Inflammatory macrophage (primary cell): ENCODE measurements around the gene AEBP2.
"Not testable (repeated sequence)": the region's sequence is repeated elsewhere in the genome, so short reads cannot be mapped to it uniquely, and the experiment has no call there.

Experiments
- DNase-seq, 2 donors: peaks; one replicate each; pipeline ENCODE4 v3.0.0-alpha.2; 2020 to 2022

AEBP2 gene

DNA sequence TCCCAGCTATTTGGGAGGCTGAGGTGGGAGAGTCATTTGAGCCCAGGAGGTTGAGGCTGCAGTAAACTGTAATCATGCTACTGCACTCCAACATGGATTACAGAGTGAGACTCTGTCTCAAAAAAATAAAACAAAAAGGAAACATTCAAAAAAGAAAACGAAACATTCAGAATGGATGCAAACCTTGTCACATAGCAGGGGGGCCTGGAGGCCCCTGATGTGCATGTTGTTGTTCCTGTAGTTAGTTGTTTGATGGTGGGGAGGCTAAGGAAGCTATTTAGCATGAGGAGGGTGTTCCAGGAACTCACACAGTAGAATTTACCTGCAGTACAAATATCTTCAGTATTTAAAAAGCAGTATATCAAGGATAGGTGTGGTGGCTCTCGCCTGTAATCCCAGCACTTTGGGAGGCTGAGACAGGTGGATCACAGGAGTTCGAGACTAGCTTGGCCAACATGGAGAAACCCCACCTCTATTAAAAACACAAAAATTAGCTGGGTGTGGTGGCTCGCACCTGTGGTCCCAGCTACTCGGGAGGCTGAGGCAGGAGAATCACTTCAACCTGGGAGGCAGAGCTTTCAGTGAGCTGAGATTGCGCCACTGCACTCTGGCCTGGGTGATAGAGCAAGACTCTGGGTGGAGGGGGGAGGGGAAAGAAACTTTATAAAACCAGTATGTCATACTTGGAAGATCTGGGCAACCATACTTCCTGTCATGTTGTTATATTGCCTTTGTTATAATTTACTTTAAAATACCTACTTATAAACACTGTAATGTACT lies 17.6 kb upstream of the AEBP2 start:
- no peak for DNase-seq

DNA sequence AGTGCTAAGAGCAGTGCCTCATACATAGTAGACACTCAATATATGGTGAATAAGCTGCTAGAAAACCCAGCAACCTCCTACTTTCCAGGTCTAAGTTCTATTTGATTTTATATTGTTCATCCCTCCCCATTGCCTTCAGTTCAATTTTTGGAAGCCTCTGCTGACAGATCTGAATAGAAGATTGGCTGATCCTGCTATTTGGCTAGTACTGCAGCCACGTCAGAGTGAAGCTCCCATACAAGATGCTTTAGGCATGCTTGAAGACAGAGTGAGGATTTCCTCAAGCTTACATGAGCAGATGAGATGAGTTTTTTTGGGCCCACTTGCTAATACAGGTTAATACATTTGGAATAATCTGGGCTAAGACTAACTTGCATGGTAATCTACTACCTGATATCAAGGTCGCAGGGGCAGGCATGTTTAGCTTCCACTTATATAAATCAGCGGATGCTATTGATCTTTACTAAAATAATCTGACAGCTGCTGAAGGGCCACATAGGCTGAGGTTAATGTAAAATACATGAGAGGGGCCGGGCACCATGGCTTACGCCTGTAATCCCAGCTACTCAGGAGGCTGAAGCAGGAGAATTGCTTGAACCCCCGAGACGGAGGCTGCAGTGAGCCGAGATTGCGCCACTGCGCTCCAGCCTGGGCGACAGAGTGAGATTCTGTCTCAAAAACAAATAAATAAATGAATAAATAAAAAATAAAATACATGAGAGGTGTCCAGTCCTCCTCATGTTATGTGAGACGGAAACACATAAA lies 15.9 kb upstream of the AEBP2 start:
- DNase-seq, result no peak

DNA sequence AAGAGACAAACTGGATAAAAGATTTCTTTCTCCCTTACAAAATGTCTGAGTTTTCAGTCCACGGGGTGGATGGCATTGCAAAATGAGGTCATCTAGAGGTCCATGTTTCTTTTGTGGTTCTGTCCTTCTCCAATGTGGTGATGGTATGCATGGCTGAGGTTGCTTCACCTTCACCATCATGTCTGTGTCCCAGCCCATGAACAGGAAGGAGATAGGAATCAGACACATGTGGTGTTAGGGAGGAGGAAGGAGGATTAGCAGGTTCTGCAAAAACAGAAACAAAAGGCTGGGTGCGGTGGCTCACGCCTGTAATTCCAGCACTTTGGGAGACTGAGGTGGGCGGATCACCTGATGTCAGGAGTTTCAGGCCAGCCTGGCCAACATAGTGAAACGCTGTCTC lies 11.0 kb upstream of the AEBP2 start:
- peak; percentile 42 to 60 for DNase-seq

DNA sequence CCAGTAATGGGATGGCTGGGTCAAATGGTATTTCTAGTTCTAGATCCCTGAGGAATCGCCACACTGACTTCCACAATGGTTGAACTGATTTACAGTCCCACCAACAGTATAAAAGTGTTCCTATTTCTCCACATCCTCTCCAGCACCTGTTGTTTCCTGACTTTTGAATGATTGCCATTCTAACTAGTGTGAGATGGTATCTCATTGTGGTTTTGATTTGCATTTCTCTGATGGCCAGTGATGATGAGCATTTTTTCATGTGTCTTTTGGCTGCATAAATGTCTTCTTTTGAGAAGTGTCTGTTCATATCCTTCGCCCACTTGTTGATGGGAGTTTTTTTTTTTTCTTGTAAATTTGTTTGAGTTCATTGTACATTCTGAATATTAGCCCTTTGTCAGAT lies 9.8 kb upstream of the AEBP2 start:
- not testable (repeated sequence) for DNase-seq

DNA sequence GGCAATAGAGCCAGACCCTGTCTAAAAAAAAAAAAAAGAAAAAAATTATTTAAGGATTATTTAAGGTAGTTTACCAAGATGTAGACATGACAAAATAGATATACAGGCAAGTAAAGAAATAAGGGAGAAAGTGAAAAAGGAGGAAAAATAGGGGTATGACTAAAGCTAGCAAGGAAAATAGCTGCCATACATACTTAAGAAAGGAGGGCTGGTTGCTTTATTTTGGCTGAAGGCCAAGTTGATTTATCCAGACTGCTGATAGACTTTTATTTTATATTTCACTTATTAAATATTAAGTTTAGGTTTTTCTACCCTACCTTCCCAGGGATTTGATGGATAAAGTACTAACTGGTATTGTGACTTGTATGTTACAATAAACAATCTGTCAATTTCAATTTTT lies 8.3 kb upstream of the AEBP2 start:
- DNase-seq, result no peak

DNA sequence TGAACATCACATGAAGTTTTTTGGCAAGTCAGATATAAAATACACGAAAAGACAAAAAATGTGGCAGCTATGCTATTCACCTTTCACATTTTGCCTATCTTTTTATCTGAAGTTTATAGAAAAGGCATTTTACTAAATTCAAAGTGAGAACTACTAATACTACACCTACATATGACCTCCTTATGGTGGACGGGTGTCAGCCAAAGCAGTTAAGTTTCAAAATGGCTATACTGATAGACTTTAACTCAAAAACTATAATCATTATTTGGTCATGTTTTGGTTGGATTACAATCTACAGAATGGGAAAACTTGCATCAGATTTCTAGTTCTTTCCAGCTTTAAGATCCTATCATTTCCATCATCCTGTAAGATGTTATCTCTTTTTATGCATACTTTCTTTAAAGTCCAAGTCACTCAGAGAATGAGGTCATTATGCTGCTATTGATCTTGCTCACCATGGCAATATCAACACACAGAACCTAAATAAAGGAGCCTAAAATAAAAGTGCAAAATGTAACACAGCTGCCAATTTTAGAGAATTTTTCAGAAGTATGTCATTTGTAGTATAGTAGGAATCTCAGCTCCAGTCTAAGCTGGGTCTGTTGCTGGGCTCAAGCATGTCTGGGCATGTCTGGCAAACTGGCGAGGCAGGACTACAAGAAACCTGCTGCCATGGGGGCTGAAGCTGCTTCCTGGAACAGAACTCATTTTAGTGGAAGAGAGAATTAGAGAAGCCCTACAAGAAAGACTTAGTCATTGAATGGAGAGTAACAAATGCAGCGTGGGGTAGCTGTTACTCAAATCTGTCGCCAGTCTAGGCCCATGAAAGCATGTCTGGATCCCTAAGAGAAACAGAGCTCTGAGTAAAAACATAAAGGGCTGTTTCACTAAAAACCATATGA lies 7.6 kb upstream of the AEBP2 start:
- DNase-seq, result no peak

DNA sequence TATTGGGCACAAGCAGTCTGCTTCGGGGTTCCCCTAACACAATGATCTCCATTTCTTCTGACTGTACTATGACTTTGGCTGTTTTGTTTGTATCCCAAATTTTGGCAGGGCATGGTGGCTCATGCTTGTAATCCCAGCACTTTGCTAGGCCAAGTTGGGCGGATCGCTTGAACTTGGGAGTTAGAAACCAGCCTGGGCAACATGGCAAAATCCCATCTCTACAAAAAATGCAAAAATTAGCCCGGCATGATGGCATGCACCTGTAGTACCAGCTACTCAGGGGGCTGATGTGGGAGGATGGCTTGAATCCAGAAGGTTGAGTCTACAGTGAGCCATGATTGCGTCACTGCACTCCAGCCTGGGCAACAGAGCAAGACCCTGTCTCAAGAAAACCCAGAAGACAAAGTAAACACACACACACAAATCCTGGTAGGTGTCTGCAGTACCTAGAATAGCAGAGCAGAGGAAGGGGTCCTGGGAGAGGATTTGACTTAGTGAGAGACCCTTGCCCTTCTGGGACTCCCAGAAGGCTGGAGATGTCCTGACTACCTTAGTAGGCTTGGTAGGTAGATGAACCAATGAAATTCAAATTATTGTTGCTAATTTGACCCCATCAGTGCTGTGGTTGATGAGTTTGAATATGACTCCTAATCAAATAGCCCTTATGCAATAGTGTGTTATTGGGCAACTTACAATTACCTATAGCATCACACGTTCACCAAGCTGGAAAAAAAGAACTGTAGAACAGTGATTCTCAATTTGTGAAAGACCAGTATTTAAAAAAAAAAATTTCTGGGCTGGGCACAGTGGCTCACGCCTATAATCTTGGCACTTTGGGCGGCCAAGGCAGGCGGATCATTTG lies 6.8 kb upstream of the AEBP2 start:
- no peak for DNase-seq

DNA sequence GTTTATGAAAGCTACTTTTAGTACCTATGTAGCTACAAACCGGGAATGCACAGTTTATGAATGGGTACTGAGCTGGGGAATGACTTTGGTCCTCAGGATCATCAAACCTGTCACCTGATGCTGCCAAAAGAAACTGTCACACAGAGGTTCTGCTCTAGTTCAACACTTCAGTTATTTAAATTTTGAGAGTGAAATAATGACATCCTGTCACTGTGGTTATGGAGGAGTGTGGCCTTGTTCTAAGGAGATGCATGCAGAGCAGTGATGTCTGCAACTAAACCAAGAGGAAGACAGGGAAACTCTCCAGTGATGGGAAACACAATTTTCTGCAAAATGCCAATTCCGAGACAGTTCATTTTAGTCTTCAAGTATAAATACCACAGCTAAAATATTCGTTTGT lies 4.8 kb upstream of the AEBP2 start:
- no peak for DNase-seq

DNA sequence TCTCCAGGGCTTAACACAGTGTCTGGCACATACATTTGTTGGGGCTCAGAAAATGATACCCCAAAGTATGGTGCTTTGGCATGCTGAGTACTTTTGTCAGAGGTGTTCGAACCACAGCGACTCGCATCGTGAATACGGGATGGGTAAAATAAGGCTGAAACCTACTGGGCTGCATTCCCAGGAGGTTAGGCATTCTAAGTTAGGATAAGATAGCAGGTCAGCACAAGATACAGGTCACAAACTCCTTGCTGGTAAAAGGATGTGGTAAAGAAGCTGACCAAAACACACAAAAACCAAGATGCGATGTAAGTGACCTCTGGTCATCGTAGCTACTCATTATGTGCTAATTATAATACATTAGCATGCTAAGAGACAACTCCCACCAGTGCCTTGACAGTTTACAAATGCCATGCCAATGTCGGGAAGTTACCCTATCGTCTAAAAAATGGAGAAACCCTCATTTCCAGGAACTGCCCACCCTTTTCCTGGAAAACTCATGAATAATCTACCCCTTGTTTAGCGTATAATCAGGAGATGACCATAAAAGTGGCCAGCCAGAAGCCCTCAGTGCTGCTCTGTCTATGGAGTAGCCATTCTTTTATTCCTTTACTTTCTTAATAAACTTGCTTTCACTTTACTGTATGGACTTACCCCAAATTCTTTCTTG lies 3.3 kb upstream of the AEBP2 start:
- DNase-seq, result no peak

DNA sequence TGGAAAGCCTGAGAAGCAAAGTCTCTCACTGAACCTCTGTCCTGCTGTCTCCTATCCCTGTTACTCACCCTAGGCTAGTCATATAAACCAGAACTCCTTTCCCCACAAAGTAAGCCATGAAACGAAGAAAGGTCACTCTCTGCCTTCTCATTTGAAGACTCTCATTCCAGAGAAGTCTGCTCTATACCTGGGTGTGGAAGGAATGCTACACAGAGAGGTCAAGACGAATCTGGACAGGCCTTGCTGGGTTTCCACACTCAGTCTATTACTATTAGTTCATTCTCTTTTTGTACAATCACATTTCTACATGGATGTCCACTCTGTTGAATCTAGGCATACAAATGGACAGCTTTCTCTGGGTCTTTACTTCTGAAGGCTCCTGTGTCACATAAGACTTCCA lies 2.4 kb upstream of the AEBP2 start:
- no peak for DNase-seq

DNA sequence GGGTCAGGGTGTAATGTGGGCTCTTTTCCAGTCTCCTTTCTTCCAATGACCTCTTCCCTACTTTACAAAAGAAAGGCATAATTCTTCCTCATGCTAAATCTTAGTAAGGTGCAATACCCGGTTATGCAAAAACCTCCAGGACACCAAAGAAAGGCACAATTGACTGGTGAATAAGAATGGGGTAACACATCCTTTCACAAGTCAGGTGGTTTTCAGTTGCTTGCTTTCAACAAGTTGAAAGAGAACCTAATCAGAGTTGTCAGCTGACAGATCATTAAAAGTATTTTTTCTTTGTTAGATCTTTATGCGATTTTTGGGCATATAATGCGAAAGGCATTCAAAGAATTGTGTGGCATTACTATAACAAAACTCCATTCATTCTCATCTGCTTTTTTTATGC lies 1.3 kb upstream of the AEBP2 start:
- DNase-seq, result no peak

DNA sequence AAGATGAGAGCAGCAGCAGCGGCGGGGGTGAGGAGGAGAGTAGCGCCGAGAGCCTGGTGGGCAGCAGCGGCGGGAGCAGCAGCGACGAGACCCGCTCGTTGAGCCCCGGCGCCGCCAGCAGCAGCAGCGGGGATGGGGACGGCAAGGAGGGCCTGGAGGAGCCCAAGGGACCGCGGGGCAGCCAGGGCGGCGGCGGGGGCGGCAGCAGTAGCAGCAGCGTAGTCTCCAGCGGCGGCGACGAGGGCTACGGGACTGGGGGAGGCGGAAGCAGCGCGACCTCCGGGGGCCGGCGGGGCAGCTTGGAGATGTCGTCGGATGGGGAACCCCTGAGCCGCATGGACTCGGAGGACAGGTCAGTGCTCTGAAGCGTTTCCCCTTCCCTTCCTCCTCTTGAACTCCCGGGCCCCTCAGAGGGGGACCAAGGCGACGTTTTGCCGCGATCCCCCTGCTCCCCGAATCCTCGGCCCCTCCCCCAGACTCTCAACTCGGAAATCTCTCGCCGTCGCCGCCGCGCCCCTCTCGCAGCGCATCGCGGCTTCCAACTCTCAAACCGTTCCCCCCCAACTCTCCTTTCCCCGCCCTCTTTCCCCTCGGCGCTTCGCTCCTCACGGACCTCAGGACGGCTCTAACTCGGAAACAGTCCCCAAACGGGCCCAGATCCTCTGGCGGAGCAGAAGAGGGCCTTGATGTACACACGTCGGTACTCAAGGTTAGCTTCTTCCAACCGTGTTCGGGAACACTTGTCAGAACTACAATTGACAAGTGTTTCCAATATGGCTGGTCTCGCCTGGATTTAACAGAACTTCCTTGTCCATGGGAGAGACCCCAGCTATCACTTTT lies 947 bp downstream of the AEBP2 start:
- DNase-seq, result peak; percentile 22 to 54

DNA sequence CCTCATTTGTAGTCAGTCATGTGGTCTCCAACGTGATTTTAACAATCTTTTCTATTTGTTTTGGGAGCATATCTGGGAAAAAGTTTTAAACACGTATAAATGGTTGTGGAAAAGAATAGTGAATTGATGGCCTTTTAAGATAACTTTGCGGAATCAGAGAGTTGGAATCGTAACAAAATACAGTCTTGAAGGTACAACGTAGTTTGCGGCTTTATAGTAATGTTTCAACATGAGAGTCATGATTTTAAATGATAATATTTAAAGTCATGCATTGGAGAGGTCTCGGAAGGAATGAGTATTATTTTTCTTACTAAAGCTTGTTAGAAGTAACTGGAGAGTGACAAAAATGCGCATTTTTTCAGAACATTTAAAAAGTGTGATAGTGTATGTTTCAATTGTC lies 1.6 kb downstream of the AEBP2 start:
- DNase-seq, result no peak

DNA sequence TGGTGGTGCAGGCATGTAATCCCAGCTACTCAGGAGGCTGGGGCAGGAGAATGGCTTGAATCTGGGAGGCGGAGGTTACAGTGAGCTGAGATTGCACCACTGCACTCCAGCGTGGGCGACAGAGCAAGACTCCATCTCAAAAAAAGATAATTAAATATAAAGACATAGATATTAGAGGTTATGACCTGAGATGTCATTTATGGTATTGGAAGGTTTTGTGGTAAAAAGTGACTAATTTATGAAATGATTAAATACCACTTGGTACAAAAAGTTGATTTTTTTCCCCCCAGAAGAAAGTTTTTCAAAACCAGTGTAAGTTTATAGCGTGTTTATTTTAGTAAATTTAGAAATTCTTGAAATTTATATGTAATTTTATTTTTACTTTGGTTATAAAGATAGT lies 4.3 kb downstream of the AEBP2 start:
- DNase-seq, result no peak

DNA sequence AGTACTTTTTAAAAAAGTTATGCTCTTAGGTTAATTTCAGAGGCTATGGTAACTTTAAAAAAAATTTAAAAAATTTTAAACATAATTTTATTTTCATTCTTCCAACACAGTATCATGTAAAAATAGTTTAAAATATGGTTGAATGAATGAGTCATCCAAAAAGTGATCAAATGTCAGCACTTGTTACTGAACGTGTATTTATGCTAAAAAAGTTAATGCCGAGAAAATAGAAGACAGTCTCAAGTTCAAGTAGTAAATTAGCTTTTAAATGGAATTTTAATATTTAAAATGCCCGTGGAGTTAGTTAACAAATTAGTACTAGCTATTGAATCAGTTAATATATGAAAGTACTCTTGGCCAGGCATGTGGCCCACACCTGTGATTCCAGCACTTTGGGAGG lies 4.8 kb downstream of the AEBP2 start:
- no peak for DNase-seq

DNA sequence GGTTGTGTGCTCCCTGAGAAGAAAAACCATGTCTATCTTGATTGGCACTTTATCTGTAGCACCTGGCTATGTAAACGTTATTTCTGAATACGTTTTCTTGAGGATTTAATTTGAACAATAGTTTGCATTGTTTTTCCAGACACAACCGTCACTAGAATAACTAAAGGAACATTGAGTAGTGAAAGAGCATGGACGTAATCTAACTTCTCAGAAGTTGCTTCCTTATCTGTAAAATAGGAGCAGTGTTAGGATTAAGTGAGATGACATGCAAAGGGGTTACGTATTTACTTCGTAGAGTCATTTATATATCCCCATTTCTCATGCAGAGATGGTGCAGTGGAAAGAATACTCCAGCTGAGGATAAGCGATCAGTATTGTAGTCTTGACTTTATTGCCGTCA lies 8.1 kb downstream of the AEBP2 start:
- DNase-seq, result no peak

DNA sequence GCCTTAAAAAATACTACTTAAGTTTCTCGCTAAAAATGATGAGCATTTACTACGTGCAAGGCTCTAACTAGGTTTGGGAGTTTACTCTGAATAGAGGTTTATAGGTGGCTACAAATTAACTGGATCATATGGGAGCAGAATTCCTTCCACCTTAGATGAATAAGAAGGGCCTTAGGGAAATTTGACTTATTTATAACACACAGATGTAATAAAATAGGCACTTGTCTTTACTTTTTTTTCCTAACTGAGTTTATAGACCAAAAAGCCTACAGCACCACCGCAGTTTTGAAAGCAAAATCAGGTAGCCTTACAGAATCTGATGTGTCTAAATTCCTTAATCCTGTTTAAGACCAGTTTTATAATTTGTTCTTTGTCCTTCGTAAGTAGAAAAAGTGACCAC lies 10.5 kb downstream of the AEBP2 start:
- no peak for DNase-seq

DNA sequence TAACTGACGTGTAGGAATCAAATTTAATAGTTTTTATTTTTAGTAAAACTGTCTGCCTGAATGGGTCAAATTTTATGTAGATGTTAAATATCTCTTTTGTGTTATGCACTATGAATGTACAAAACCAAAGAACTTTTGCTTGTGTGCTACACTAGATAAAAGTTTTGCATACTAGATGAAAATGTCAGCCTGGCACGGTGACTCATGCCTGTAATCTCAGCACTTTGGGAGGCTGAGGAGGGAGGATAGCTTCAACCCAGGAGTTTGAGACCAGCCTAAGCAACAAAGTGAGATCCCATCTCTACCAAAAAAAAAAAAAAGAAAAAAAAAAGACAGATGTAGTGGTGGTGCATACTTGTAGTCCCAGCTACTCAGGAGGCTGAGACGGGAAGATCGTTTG lies 11.1 kb downstream of the AEBP2 start:
- DNase-seq, result no peak

DNA sequence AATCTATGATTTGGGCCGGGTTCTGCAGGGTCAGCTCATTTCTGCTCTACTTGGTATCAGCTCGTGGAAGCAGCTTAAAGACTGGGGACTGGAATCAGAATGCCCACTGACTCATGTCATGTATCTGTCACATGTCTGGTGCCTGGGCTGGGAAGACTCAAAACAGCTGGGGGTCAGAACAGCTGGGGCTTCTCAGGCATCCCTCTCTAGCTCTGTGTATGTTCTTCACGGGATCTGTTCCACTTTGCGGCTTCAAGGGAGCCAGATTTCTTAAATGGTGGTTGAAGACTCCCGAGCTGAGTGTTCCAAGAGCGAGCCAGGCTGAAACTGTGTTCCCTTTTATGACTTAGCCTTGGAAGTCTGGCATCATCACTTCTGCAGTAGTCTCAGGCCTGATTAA lies 11.9 kb downstream of the AEBP2 start:
- no peak for DNase-seq

DNA sequence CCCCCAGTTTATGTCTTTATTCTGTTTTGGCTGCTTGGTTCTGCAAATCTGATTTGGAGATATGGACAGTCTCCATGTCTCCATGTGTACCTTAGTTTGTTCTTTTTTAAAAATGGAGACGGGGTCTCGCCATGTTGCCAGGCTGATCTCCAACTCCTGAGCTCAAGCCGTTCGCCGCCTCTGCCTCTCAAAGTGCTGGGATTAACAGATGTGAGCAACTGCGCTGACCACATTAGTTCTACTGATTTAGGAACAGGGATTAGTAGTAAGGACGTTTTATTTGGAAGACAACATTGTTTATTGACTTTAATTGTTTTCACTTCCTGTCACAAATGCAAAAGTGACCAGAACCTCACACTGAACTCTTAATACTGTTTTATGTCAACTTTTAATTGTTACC lies 14.7 kb downstream of the AEBP2 start:
- no peak for DNase-seq

DNA sequence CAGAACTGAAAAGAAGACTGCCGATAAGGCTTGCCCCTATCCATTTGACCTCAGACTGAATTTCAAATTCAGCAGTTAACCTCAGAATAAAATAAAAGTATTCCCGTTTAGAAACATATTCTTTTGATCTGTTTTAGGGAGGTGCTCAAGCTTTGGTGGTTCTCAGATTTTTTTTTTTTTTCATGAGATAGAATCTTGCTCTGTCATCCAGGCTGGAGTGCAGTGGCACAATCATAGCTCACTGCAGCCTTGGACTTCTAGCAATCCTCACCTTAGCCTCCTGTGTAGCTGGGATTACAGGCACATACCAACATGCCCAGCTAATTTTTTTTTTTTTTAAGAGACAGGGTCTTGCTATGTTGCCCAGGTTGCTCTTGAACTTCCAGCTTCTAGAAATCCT lies 15.5 kb downstream of the AEBP2 start:
- no peak for DNase-seq
